Smooth muscle cell (in vitro differentiated cells): Measurements from ENCODE around the gene SNX21. TPM values are rescaled to one million over a fixed set of nuclear protein-coding genes. Genes with fewer than 3 reads are reported as not detected.

Source experiments
- DNase-seq: peaks from one replicate; lab custom pipeline; 2025; ENCODE audit not compliant: unreplicated experiment; lab: John Stamatoyannopoulos, UW
- H2AFZ ChIP-seq: fragments of 200-600 bp; sonication (generic); 2 replicates; pipeline ENCODE4 v1.6.0; 2016; ENCODE audit warnings: antibody characterized with exemption, low read depth, mild to moderate bottlenecking
- H3F3A ChIP-seq: fragments of 200-600 bp; sonication (generic); 2 replicates; pipeline ENCODE4 v1.6.0; 2017; ENCODE audit warnings: antibody characterized with exemption, low read depth
- H3K27ac ChIP-seq: fragments of 200-600 bp; sonication (generic); 2 replicates; pipeline ENCODE4 v1.5.1; 2016; ENCODE audit warnings: low read depth, mild to moderate bottlenecking
- H3K27me3 ChIP-seq: fragments of 200-600 bp; sonication (generic); 2 replicates; pipeline ENCODE4 v1.6.1; 2016; ENCODE audit warnings: low read depth, mild to moderate bottlenecking
- H3K36me3 ChIP-seq: fragments of 200-600 bp; sonication (generic); 2 replicates; pipeline ENCODE4 v1.5.1; 2016; ENCODE audit warnings: low read depth
- H3K4me1 ChIP-seq: fragments of 200-600 bp; sonication (generic); 2 replicates; pipeline ENCODE4 v1.5.1; 2016; ENCODE audit warnings: low read depth
- H3K4me2 ChIP-seq: fragments of 200-600 bp; sonication (generic); 2 replicates; pipeline ENCODE4 v1.6.0; 2016; ENCODE audit warnings: mild to moderate bottlenecking
- H3K4me3 ChIP-seq: fragments of 200-600 bp; sonication (generic); 2 replicates; pipeline ENCODE4 v1.5.1; 2016; ENCODE audit warnings: mild to moderate bottlenecking
- H3K79me2 ChIP-seq: fragments of 200-600 bp; sonication (generic); 2 replicates; pipeline ENCODE4 v1.6.0; 2016; ENCODE audit warnings: low read depth, mild to moderate bottlenecking
- H3K9ac ChIP-seq: fragments of 200-600 bp; sonication (generic); 2 replicates; pipeline ENCODE4 v1.6.0; 2016; ENCODE audit warnings: low read depth
- H3K9me3 ChIP-seq: fragments of 200-600 bp; sonication (generic); replicated peaks from 2 replicates; pipeline ENCODE4 v1.5.1; 2016; ENCODE audit warnings: low read depth
- H4K20me1 ChIP-seq: fragments of 200-600 bp; sonication (generic); 2 replicates; pipeline ENCODE4 v1.6.0; 2016; ENCODE audit warnings: low read depth
- CTCF ChIP-seq: fragments of 200-600 bp; sonication (generic); IDR thresholded peaks from 2 replicates; pipeline ENCODE4 v1.5.1; 2017; ENCODE audit warnings: borderline replicate concordance, mild to moderate bottlenecking, antibody characterized with exemption; ENCODE audit not compliant: insufficient read depth, poor library complexity, severe bottlenecking
- WGBS: methylation state at CpG from one replicate; pipeline ENCODE4 v1.1.7; 2016; ENCODE audit warnings: low lambda C conversion rate; 5-methylcytosine and 5-hydroxymethylcytosine counted together
- polyA plus RNA-seq: library from polyadenylated mRNA; unstranded; fragments of >200 nt; fragmentation: Nextera tagmentation; extraction: Ambion mirVana; gene quantifications from 2 replicates; pipeline ENCODE4 v1.2.1, GENCODE V29; 2016
- total RNA-seq: library from RNA; depleted of rRNA; stranded (reverse); fragments of >200 nt; gene quantifications from 2 replicates; pipeline ENCODE4 v1.2.3, GENCODE V29; 2014

Gene SNX21
- total and polyA plus RNA-seq, 2 experiments from 2014 or later: 14.4 to 14.7 TPM

- Histone ChIP-seq H3K4me2 (no peak overlapping the region), H3K9me3 (no peaks in the 10 kb centered on the region), H3K36me3 (no peaks in the 10 kb centered on the region), H3K27me3 (no peaks in the 10 kb centered on the region), H3K9ac (no peak overlapping the region), H3K79me2 (peaks cover 11% of the 10 kb centered on the region), H3K27ac (no peak overlapping the region), H4K20me1 (peaks cover 7% of the 10 kb centered on the region), H3K4me3 (no peak overlapping the region), H3K4me1 (peaks cover 6% of the 10 kb centered on the region), H2AFZ (no peak overlapping the region), H3F3A (peaks cover 4% of the 10 kb centered on the region)
- TF ChIP-seq CTCF: no peak
- 96% methylated on average over 19 of the region's 19 CpGs for WGBS
- DNase-seq: no peak
Measured at GRCh38 chr20:45886590-45887345, 53.2 kb downstream of the SNX21 start.

GRCh38 chr20:45887346-45887715 is 53.7 kb downstream of the SNX21 start, which contains the start of gene SPATA25:
Gene SPATA25 (minus strand): TSS chr20:45887622. CDS start chr20:45887590, 32 bp downstream.
- no peak for TF ChIP-seq CTCF
- H3K27ac ChIP-seq: no peak within 1 kb of the TSS
- no peaks in the 10 kb centered on the region for H3F3A ChIP-seq
- H3K79me2 ChIP-seq: peaks cover 9% of the 10 kb centered on the region
- H4K20me1 ChIP-seq: peaks cover 7% of the 10 kb centered on the region
- no peak for DNase-seq
- H3K9me3 ChIP-seq: no peaks in the 10 kb centered on the region
- no peaks in the 10 kb centered on the region for H3K27me3 ChIP-seq
- no peak within 1 kb of the TSS for H3K4me2 ChIP-seq
- H2AFZ ChIP-seq: no peak within 1 kb of the TSS
- H3K4me1 ChIP-seq: peaks cover 10% of the 10 kb centered on the region
- no peak within 1 kb of the TSS for H3K9ac ChIP-seq
- H3K36me3 ChIP-seq: no peaks in the 10 kb centered on the region
- no peak within 1 kb of the TSS for H3K4me3 ChIP-seq
- WGBS: 99% methylated on average over 8 of the region's 8 CpGs

- no peaks in the 10 kb centered on the region for H3K9me3 ChIP-seq
- no peak overlapping the region for H3K9ac ChIP-seq
- H3K27ac ChIP-seq: no peak overlapping the region
- H3K36me3 ChIP-seq: no peaks in the 10 kb centered on the region
- no peak overlapping the region for H3K4me3 ChIP-seq
- H3F3A ChIP-seq: no peaks in the 10 kb centered on the region
- WGBS: 95% methylated on average over 3 of the region's 3 CpGs
- peaks cover 10% of the 10 kb centered on the region for H3K4me1 ChIP-seq
- H2AFZ ChIP-seq: no peak overlapping the region
- no peaks in the 10 kb centered on the region for H3K27me3 ChIP-seq
- peaks cover 5% of the 10 kb centered on the region for H3K79me2 ChIP-seq
- peaks cover 7% of the 10 kb centered on the region for H4K20me1 ChIP-seq
- TF ChIP-seq CTCF: no peak
- no peak for DNase-seq
- no peak overlapping the region for H3K4me2 ChIP-seq
Measured at GRCh38 chr20:45888681-45889080, 55.1 kb downstream of the SNX21 start.
